HG03159 (cell line): Measurements from ENCODE around the gene IGFN1.

Experiments used
- ATAC-seq: cut with Tn5 transposase; IDR thresholded peaks from one replicate; pipeline ENCODE4 v1.9.1; 2021; ENCODE audit warnings: mild to moderate bottlenecking, moderate library complexity; ENCODE audit not compliant: unreplicated experiment

Gene IGFN1

DNA sequence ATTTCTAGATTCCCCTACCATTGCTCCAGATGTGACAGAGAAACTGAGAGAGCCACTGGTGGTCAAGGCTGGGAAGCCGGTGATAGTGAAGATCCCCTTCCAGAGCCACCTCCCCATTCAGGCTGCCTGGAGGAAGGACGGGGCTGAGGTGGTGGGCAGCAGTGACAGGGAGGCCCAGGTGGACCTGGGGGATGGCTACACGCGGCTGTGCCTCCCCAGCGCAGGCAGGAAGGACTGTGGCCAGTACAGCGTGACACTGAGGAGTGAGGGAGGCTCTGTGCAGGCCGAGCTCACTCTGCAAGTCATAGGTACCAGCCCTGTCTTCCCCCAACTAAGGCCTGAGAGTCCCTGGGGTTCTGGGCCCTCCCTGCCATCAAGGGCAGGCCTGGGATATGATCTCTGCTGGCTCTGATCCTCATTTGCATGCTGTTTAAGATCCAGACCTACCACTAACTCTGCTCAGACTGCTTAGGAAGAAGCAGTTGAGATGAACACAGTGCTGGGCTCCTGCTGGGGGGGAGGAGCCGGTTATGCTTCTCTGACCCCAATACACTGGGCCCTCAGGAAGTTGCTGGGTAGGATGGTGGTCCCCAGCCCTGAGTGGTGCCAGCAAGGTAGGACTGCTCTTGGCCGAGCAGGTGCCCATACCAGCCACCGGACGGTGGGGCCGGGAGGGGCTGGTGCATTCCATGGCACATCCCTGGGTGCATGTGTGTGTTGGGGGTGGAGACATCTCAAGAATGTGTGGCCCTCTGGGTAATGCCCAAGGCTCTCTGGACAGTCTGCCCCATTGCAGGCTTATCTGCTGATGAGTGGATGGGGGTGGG lies 25.1 kb downstream of the IGFN1 start:
- no peak for ATAC-seq

DNA sequence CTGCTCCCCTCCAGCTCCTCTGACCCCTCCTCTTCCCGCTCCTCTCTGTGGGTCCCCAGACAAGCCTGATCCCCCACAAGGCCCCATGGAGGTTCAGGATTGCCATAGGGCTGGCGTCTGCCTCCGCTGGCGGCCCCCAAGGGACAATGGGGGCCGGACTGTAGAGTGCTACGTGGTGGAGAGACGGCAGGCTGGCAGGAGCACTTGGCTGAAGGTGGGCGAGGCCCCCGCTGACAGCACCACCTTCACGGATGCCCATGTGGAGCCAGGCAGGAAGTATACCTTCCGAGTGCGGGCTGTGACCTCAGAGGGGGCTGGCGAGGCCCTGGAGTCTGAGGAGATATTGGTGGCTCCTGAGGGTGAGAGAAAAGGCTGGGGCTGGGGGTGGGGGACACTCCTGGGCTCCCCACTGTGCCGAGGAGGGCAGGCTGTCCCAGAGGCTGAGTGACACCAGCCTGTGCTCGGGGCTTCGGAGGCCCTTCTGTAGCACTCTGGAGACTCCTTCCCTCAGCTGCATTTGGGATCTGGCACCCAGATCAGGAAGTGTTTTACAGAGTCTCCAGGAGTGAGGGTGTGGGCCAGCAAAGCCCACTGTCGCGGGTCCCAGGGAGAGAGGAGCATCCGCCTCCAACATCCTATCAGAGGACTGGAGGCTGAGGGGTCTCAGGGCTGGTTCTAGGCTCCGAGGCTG lies 25.9 kb downstream of the IGFN1 start:
- ATAC-seq, result no peak

DNA sequence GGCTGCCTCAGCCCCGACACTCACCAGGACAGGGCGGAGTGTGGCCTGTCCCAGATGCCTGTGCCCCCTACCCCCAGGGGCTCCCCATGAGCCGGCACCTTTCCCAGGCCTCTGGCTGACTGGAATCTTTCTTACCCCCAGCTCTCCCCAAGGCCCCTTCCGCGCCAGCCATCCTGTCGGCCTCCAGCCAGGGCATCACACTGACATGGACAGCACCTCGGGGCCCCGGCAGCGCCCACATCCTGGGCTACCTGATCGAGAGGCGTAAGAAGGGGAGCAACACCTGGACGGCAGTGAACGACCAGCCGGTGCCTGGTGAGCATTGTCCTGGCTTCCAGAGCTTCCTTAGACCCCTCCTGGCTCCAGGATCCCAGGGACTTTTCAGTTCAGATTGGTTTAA lies 26.5 kb downstream of the IGFN1 start:
- no peak for ATAC-seq

DNA sequence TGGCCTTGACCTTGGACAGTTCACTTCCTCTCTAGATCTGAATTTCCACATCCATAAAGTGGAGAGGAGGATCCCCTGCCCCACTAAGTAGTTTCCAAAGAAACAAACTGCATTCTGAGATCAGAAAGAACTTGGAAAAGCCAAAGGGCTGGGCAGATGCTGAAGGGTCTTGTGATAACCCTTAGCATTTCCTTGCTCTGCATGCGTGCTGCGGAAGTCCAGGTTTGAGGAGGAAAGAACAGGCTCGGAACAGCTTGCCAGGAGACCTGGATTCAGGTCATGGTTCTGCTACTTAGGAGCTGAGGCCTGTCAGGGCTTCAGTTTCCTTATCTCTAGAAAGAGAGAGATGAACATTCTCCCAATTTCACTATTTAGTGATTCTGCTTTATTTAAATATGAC lies 27.2 kb downstream of the IGFN1 start:
- ATAC-seq, result no peak

DNA sequence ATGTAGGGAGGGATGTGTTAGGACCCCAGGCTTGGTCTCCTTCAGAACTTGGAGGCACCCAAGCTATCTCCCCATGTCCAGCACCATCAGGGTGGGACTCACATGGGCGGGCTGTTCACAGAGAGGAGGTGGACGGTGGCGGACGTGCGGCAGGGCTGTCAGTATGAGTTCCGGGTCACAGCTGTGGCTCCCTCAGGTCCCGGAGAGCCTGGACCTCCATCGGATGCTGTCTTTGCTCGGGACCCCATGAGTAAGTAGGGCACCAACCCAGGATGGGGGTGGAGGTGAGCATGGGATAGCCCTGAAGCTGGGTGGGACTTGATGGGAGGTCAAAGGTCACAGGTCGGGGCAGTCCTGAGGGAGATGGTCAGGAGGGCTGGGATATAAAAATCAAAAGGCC lies 27.8 kb downstream of the IGFN1 start:
- ATAC-seq, result no peak

DNA sequence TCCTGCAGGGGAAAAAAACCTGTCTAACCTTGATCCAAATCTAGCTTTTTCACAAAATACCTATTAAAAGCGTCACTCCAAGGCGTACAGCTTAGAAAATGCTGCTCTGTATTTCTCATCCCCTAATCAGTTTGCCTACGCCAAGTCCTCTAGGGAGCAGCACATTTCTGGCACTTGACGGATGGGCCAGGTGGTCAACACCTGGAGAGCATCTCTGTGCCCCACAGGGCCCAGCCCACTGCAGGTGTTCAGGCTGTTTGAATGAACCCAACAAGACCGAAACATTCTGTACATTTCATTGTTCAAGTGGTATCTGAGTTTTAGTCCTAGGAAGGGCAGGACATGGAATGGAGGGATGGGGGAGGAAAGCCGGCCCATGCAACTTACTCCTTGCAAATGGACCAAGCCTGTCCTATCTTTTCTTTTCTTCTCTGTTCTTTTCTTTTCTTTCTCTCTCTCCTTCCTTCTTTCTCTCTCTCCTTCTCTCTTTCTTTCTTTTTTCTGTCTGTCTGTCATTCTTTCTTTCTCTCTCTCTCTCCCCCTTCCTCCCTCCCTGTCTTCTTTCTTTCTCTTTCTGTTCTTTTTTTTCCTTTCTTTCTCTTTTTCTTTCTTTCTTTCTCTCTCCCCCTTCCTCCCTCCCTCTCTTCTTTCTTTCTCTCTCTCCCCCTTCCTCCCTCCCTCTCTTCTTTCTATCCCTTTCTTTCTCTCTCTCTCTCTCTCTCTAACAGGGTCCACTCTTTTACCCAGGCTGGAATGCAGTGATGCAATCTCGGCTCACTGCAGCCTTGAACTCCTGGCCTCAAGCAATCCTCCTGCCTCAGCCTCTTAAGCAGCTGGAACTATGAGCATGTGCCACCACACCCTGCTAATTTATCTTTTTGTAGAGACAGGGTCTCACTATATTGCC lies 29.1 kb downstream of the IGFN1 start:
- no peak for ATAC-seq

DNA sequence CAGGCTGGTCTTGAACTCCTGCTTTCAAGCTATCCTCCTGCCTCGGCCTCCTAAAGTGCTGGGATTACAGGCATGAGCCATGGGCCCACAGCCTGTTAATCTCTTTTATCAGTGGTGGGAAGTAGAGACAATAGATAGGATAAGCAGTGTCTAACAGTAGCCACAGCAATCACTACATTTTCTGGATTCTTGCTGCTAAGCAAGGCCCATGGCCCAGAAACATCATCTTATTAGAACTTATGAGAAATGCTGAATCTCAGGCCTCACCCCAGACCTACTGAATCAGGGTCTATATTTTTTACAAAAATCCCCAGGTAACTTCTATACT lies 29.7 kb downstream of the IGFN1 start:
- no peak for ATAC-seq

DNA sequence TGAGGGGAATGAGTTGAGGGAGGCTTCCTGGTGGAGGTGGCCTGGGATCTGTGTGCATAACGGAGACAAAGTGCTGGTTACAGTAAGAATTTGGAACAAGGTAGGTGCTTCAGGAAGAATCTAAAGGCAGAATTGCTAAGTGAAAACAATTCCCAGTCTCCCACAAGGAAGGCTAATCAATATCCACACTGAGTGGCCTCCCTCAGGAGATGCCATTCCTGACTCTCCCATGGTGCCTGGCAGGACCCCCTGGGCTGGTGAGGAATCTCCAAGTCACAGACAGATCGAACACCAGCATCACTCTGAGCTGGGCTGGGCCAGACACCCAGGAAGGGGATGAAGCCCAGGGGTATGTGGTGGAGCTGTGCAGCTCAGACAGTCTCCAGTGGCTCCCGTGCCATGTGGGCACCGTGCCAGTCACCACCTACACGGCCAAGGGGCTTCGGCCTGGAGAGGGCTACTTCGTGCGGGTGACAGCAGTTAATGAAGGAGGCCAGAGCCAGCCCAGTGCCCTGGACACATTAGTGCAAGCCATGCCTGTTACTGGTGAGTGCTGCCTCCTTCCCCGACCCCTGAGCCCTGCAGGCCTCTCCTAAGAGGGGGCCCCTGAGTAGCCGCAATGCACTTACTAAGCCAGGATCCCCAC lies 30.7 kb downstream of the IGFN1 start:
- no peak for ATAC-seq

DNA sequence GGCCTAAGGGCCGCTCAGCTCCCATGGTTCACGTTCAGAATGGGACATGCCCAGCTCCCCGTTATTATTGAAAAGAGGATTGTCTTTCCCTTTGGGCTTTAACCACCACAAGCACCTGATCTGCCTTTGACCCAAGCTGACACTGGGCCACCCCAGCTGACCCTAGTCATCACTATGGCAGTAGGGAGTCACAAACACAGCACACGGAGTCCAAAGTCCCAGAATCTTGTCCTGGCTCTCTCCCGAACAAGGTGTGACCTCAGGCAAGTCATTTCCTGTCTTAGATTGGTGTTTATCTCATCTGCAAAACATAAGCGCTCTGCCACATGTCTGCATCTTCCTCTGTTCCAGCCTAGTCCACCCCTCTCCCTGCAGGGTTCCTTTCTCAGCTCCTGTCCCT lies 31.5 kb downstream of the IGFN1 start:
- ATAC-seq, result no peak

DNA sequence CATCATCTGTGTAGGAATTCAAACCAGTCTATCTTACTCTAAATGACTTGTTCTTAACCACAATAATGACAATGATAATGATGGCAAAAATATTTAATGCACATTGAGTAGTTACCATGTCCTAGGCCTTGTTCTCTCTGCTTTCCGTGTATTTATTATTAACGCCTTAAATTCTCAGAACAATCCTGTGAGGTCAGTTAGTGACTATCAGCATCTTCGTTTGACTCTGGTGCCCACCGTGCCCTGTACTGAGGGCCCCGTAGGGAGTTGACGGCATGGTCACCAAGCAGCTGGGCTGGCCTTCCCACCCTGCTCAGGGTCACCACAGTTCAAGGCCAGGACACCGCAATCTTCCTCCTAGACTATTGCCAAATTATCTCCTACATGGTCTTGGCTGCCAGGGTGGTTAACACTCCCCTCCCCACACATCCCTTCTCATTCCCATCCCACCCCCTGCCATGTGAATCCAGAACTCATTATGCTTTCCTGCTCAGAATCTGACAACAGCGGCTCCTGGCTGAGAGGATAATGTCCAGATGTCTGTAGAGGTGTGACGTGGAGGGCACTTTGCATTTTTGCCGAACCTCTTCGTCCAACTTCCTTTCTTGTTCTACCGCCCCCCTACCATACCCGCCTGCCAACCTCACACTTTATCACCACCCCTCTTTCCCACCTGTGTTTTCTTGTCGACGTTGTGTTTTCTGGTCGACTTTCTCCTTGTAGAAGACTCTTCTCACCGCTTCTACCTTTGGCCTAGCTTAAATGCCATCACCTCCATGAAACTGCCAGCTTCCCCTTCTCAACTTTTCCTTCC lies 33.4 kb downstream of the IGFN1 start:
- no peak for ATAC-seq

DNA sequence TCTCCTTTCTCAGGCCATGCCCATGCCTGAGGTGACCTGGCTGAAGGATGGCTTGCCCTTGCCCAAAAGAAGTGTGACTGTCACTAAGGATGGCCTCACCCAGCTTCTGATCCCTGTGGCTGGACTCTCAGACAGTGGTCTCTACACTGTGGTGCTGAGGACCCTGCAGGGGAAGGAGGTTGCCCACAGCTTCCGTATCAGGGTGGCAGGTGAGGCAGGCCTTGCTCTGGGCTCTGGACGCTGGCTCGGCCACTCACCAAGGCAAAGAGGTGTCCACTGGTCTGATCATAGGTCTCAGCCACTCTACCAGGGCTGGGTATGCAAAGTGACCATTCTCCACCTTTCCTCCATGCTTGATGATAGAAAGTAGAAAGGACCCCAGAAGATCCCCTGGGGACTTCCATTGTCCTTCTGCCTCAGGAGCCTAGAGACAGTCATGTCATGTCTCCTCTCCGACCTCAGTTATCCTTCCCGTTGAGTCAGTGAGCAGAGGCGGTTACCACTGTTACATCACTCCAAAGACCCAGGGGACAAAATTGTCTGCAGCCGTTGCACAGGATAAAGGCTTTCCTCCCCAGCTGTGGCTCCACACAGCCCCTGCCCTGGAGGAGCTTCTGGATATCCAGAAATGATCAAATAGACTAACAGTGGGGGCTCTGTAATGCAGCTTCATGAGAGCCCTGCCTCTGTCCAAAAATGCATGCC lies 34.2 kb downstream of the IGFN1 start:
- no peak for ATAC-seq

DNA sequence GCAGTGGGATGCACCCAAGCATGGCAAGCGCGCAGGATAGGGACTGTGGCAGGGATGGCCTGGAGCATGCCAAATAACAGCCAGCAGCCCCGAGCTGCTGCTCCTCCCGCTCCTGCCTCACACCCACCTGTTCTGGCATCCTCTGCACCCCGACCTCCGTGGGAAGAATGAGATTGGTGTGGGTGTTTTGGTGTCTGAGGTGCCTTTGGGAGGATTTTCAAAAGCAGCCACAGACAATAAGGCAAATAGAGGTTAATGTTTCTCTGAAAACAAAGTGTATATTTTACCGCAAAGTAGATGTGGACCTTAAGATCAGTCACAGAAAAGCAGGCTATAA lies 35.5 kb downstream of the IGFN1 start:
- ATAC-seq, result no peak

DNA sequence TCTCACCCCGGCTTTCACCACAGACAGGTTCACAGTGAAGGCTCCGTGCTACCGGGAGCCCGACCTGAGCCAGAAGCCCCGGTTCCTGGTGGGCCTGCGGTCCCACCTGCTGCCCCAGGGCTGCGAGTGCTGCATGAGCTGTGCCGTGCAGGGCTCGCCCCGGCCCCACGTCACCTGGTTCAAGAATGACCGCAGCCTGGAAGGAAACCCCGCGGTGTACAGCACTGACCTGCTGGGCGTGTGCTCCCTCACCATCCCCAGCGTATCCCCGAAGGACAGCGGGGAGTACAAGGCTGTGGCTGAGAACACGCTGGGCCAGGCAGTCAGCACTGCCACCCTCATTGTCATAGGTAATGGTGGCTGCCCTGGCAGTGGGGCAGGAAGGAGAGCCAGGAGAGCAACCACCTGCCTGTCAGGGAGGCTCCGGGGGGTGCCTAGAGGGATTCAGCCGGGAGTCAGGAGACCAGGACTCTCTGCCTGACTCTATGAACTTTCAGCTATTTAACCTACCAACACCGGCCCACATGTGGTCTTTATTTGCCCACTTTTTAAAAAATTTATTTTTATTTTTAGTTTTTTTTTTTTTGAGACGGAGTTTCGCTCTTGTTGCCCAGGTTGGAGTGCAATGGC lies 36.4 kb downstream of the IGFN1 start:
- ATAC-seq, result no peak

DNA sequence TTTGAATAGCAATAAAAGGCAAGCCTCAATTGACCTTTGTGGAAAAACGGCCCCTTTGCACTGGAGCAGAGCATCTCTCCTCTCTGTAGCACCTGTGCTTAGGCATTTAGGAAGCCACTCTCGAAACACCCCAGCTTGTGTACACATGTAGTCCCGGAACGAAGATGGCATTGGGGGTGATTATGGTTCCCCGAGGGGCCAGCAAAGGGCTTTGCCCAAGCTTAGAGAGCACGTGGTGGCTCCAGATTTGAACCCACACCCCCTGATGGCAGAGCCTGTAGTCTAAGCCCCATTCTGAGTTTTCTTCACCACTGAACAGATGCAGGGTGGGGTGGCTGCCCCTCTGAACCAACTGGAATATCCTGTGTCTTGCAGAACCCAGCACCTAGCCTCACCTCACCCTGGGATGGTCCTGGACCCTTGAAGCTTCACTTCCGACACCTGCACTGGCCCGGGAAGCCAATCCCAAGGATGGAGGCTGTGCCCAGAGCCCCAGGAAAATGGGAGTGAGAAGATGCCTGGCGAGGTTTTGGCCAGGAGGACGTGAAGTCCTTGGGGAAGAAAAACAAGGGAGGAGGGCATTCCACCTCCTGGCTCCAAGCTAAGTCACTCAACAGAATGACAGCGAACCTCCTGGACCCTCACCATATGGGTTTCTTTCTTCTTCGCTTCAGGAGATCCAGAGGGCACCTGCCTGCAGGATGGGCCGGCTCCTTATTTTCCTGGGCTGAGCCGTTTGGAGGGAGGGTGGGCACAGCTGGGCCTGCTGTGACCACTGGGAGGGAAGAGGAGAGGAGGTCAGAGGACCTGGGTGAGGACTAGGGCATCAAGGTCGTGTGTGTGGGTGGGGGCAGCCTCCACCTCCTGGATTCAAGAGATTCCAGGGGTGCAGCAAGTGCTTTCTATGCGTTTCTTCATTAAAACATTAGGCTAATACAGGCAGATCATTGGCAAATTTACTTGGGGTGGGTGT lies 37.7 kb downstream of the IGFN1 start:
- ATAC-seq, result no peak

DNA sequence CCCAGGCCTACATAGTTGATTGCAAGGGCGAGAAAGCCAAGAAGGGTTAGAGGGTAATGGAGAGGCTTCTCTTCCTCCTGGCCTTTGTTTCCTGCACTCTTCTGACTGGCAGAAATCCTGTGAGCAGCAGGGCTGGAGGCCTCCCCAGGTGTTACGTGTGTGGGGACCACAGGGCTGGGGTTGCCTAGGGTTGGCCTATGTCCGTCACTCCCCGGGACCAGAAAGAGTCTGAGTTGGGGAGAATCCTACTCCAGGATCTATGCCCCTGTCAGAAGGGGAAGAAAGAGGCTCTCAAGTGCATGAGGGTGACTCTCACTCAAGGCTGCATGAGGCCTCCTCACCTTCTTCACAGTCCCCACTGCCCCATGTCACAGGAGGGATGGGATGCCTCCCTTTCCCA lies 38.5 kb downstream of the IGFN1 start:
- ATAC-seq, result no peak

DNA sequence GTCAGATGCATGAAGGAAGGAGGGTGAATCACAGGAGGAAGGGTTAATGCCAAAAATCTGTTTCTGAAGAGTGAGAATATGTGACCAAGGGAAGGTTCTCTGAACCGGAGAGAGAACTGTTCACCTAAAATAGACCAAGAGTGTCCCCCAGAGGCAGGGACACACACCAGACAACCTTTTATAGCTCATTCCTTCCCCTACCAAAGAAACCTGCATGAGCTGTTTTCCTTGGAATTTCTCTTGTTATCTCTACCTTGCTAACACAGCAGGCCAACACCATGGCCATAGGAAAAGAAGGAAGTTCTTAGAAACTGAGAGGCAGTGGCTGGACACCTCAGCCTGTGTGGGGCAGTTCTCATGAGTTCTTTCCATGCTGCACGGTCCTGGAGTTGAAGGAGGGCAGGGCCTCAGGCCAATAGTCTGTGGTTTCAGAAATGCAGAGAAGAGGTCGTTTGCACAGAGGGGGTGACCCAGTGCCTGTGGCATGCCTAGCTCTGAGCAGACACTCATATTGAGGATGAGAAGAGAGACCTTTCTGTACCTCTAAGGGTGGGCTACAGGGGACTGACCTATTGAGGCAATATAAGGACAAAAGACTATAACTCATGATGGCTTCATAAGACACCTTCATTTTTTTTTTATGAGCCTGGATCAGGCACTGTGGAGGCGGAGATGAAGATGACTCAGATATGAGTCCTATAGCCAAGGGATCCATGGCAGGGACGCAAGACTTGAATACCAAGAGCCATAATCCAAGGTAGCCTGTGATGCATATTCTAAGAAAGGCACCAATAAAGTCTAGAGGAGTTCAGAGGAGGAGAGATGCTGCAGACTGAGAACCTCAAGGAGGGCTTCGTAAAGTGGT lies 39.4 kb downstream of the IGFN1 start:
- ATAC-seq, result no peak

DNA sequence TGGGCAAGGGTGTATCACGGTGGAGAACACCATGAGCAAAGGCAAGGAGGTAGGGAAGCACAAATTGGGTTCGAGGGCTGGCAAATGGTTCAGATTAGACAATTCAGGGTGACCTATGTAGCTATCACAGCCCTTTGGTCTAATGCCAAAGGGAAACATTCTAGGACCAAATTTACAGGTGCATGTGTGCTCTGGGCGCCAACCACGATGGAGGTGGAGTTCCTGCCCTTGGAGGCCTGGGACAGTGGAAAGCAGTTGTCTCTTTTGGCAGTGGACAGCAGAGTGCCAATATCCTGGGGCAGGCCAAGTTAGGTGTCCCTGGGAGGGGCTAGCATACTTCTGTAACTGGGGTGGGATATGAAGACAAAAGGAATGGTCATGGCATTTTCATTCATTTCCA lies 40.1 kb downstream of the IGFN1 start:
- ATAC-seq, result no peak
